ENCODE results near the gene NBAS.

DNA sequence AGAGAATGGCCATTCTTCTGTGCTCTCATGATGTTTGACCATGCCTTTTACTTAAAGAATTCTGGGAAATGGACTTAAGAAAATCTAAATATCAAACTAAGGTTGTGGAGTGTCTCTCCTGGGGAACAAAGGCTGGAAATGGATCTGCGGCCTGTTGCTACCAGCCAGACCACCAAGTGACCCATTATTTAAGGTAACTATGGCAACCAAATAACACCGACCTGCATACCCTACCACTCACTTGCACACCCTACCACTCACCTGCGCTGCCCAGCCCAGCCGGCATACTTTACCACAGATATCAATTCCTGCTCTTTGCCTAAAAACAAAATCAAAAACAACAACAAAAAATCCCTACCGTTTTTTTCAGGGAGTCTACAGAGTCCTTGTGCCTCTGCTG is 203.2 kb downstream of the NBAS start:
- TF ChIP-seq ZNF274 (IDR thresholded peaks at IDR 0.05; ENCODE audit: insufficient read depth, insufficient read length) (no peak), ESRRA (IDR thresholded peaks at IDR 0.05; ENCODE audit: low read length) (no peak), DPF2 (IDR thresholded peaks at IDR 0.05) (no peak), POLR2A (IDR thresholded peaks at IDR 0.05; ENCODE audit: low read depth, low read length) (no peak), YY1 (IDR thresholded peaks at IDR 0.05; ENCODE audit: low read depth, low read length) (no peak), ZBED1 (IDR thresholded peaks at IDR 0.05; ENCODE audit: borderline replicate concordance) (no peak), CHD4 (IDR thresholded peaks at IDR 0.05) (no peak), STAT1 (conservative IDR thresholded peaks at IDR 0.05) (no peak), BHLHE40 (IDR thresholded peaks at IDR 0.05; ENCODE audit: borderline replicate concordance in 1 of 2, low read depth in 2 of 2, low read length in 1 of 2) (no peak)
- TF ChIP-seq, protein P1, sequence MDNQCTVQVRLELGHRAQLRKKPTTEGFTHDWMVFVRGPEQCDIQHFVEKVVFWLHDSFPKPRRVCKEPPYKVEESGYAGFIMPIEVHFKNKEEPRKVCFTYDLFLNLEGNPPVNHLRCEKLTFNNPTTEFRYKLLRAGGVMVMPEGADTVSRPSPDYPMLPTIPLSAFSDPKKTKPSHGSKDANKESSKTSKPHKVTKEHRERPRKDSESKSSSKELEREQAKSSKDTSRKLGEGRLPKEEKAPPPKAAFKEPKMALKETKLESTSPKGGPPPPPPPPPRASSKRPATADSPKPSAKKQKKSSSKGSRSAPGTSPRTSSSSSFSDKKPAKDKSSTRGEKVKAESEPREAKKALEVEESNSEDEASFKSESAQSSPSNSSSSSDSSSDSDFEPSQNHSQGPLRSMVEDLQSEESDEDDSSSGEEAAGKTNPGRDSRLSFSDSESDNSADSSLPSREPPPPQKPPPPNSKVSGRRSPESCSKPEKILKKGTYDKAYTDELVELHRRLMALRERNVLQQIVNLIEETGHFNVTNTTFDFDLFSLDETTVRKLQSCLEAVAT (IDR thresholded peaks at IDR 0.05) = no peak
- TF ChIP-seq, protein P2, sequence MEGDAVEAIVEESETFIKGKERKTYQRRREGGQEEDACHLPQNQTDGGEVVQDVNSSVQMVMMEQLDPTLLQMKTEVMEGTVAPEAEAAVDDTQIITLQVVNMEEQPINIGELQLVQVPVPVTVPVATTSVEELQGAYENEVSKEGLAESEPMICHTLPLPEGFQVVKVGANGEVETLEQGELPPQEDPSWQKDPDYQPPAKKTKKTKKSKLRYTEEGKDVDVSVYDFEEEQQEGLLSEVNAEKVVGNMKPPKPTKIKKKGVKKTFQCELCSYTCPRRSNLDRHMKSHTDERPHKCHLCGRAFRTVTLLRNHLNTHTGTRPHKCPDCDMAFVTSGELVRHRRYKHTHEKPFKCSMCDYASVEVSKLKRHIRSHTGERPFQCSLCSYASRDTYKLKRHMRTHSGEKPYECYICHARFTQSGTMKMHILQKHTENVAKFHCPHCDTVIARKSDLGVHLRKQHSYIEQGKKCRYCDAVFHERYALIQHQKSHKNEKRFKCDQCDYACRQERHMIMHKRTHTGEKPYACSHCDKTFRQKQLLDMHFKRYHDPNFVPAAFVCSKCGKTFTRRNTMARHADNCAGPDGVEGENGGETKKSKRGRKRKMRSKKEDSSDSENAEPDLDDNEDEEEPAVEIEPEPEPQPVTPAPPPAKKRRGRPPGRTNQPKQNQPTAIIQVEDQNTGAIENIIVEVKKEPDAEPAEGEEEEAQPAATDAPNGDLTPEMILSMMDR (IDR thresholded peaks at IDR 0.05 in 2 of 3, conservative IDR thresholded peaks at IDR 0.05 in 1 of 3; ENCODE audit: control insufficient read depth in 2 of 3, extremely low read depth in 1 of 3, insufficient read depth in 1 of 3, low read depth in 3 of 3, low read length in 3 of 3) = no peak
- TF ChIP-seq, protein P3, sequence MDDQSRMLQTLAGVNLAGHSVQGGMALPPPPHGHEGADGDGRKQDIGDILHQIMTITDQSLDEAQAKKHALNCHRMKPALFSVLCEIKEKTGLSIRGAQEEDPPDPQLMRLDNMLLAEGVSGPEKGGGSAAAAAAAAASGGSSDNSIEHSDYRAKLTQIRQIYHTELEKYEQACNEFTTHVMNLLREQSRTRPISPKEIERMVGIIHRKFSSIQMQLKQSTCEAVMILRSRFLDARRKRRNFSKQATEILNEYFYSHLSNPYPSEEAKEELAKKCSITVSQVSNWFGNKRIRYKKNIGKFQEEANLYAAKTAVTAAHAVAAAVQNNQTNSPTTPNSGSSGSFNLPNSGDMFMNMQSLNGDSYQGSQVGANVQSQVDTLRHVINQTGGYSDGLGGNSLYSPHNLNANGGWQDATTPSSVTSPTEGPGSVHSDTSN (IDR thresholded peaks at IDR 0.05; ENCODE audit: insufficient replicate concordance, low read depth, low read length) = no peak

Data from GM12878 (cell line).